Measurements from ENCODE around the gene RHOA. TPM values are rescaled to one million over a fixed set of nuclear protein-coding genes. Genes with fewer than 3 reads are reported as not detected.

The RHOA gene
- total and polyA plus RNA-seq, 2 donors (not counting 1 experiment from before 2014, with no cell fraction given): 548 to 1,002 TPM

- peak; percentile 61 to 94 for DNase-seq (ENCODE audit: low read depth in 2 of 2)
These were observed 33.4 kb downstream of the RHOA start for GRCh38 chr3:49378249-49378895.

GRCh38 chr3:49377483-49377882, 34.3 kb downstream of the RHOA start:
- Histone ChIP-seq H3K79me2 (ENCODE audit: control insufficient read depth, insufficient read depth, low read length) (peaks cover 92% of the 10 kb centered on the region), H3K36me3 (ENCODE audit: control insufficient read depth, insufficient read depth, low read length) (peaks cover 4% of the 10 kb centered on the region), H3K4me2 (ENCODE audit: extremely low read depth, insufficient read depth, low read length) (no peak overlapping the region), H3K4me3 (replicated peaks in 1 of 4; ENCODE audit: control extremely low read depth in 1 of 4, insufficient read depth in 1 of 4, low read depth in 3 of 4, low read length in 4 of 4) (no peak overlapping the region), H4K20me1 (ENCODE audit: control insufficient read depth, extremely low read depth, insufficient read depth, low read length) (no peaks in the 10 kb centered on the region), H3K9me3 (ENCODE audit: control insufficient read depth, insufficient read depth, low read depth, low read length) (no peaks in the 10 kb centered on the region), H3K27ac (ENCODE audit: insufficient read depth, low read length) (no peak overlapping the region), H3K9ac (ENCODE audit: insufficient read depth, low read length) (no peak overlapping the region), H2AFZ (ENCODE audit: low read length) (no peak overlapping the region), H3K4me1 (ENCODE audit: control insufficient read depth, extremely low read depth, insufficient read depth, low read length) (no peaks in the 10 kb centered on the region), H3K27me3 (ENCODE audit: control insufficient read depth, insufficient read depth, low read length) (no peaks in the 10 kb centered on the region)
- peak in 1 of 2 donors; percentile 89 for DNase-seq (ENCODE audit: low read depth in 2 of 2)
- TF ChIP-seq CTCF (conservative IDR thresholded peaks at IDR 0.05 in 1 of 2, IDR thresholded peaks at IDR 0.05 in 1 of 2; ENCODE audit: low read depth in 1 of 2, low read length in 2 of 2): no peak
- TF ChIP-seq EZH2 (IDR thresholded peaks at IDR 0.05; ENCODE audit: low read length, missing control alignments): no peak

More at GRCh38 chr3:49378249-49378895, 33.4 kb downstream of the RHOA start:
- no peak overlapping the region for H2AFZ ChIP-seq (ENCODE audit: low read length)
- H3K4me3 ChIP-seq (replicated peaks in 1 of 4; ENCODE audit: control extremely low read depth in 1 of 4, insufficient read depth in 1 of 4, low read depth in 3 of 4, low read length in 4 of 4): no peak overlapping the region
- no peak overlapping the region for H3K9ac ChIP-seq (ENCODE audit: insufficient read depth, low read length)
- H3K27me3 ChIP-seq (ENCODE audit: control insufficient read depth, insufficient read depth, low read length): no peaks in the 10 kb centered on the region
- no peaks in the 10 kb centered on the region for H3K9me3 ChIP-seq (ENCODE audit: control insufficient read depth, insufficient read depth, low read depth, low read length)
- H3K4me2 ChIP-seq (ENCODE audit: extremely low read depth, insufficient read depth, low read length): no peak overlapping the region
- H3K79me2 ChIP-seq (ENCODE audit: control insufficient read depth, insufficient read depth, low read length): peaks cover 93% of the 10 kb centered on the region
- H3K27ac ChIP-seq (ENCODE audit: insufficient read depth, low read length): peak overlapping the region; percentile 37
- H3K4me1 ChIP-seq (ENCODE audit: control insufficient read depth, extremely low read depth, insufficient read depth, low read length): no peaks in the 10 kb centered on the region
- H4K20me1 ChIP-seq (ENCODE audit: control insufficient read depth, extremely low read depth, insufficient read depth, low read length): no peaks in the 10 kb centered on the region
- H3K36me3 ChIP-seq (ENCODE audit: control insufficient read depth, insufficient read depth, low read length): peaks cover 4% of the 10 kb centered on the region
- TF ChIP-seq EZH2 (IDR thresholded peaks at IDR 0.05; ENCODE audit: low read length, missing control alignments): no peak
- TF ChIP-seq CTCF (conservative IDR thresholded peaks at IDR 0.05 in 1 of 2, IDR thresholded peaks at IDR 0.05 in 1 of 2; ENCODE audit: low read depth in 1 of 2, low read length in 2 of 2): no peak

- H3K9ac ChIP-seq (ENCODE audit: insufficient read depth, low read length): no peak overlapping the region
- no peak overlapping the region for H2AFZ ChIP-seq (ENCODE audit: low read length)
- no peaks in the 10 kb centered on the region for H4K20me1 ChIP-seq (ENCODE audit: control insufficient read depth, extremely low read depth, insufficient read depth, low read length)
- no peak overlapping the region for H3K4me2 ChIP-seq (ENCODE audit: extremely low read depth, insufficient read depth, low read length)
- H3K27ac ChIP-seq (ENCODE audit: insufficient read depth, low read length): no peak overlapping the region
- H3K4me3 ChIP-seq (replicated peaks in 1 of 4; ENCODE audit: control extremely low read depth in 1 of 4, insufficient read depth in 1 of 4, low read depth in 3 of 4, low read length in 4 of 4): no peak overlapping the region
- no peak for TF ChIP-seq CTCF (conservative IDR thresholded peaks at IDR 0.05 in 1 of 2, IDR thresholded peaks at IDR 0.05 in 1 of 2; ENCODE audit: low read depth in 1 of 2, low read length in 2 of 2)
- no peak for TF ChIP-seq EZH2 (IDR thresholded peaks at IDR 0.05; ENCODE audit: low read length, missing control alignments)
- H3K9me3 ChIP-seq (ENCODE audit: control insufficient read depth, insufficient read depth, low read depth, low read length): no peaks in the 10 kb centered on the region
- no peak for DNase-seq (ENCODE audit: low read depth in 2 of 2)
- peaks cover 17% of the 10 kb centered on the region for H3K36me3 ChIP-seq (ENCODE audit: control insufficient read depth, insufficient read depth, low read length)
- no peaks in the 10 kb centered on the region for H3K4me1 ChIP-seq (ENCODE audit: control insufficient read depth, extremely low read depth, insufficient read depth, low read length)
- peaks cover 81% of the 10 kb centered on the region for H3K79me2 ChIP-seq (ENCODE audit: control insufficient read depth, insufficient read depth, low read length)
- no peaks in the 10 kb centered on the region for H3K27me3 ChIP-seq (ENCODE audit: control insufficient read depth, insufficient read depth, low read length)
These were observed 39.8 kb downstream of the RHOA start for GRCh38 chr3:49371946-49372345.

All from fibroblast of lung (primary cell).